OCI-LY7 (cell line): ENCODE results near the gene NTM.

Experiments
- CTCF ChIP-seq: fragments of 200-600 bp; sonication (generic); conservative IDR thresholded peaks from 2 replicates; pipeline ENCODE4 v1.5.1; 2014; ENCODE audit warnings: mild to moderate bottlenecking, antibody characterized with exemption, low read length, moderate library complexity, mixed read lengths
- EZH2phosphoT487 ChIP-seq: fragments of 200-600 bp; sonication (generic); IDR thresholded peaks from 2 replicates; pipeline ENCODE4 v1.6.1; 2018; ENCODE audit warnings: low read depth, borderline replicate concordance, mild to moderate bottlenecking, mixed run types, antibody characterized with exemption, low read length, moderate library complexity, mixed read lengths

- TF ChIP-seq CTCF (no peak), EZH2phosphoT487 (no peak)
Observed at GRCh38 chr11:131907371-131907770, 537.0 kb downstream of the NTM start.
